Measurements from ENCODE around the gene EFCC1.

EFCC1 gene

GRCh38 chr3:128975276-128975675, 25.8 kb upstream of the EFCC1 start:
- no peak overlapping the region for H3K27ac ChIP-seq (ENCODE audit: low read depth, low read length)
- peaks cover 16% of the 10 kb centered on the region for H3K27me3 ChIP-seq (ENCODE audit: insufficient read depth, low read length)
- H3K79me2 ChIP-seq (ENCODE audit: control insufficient read depth, insufficient read depth, low read length, unreplicated experiment): no peaks in the 10 kb centered on the region
- H3K4me3 ChIP-seq (ENCODE audit: low read depth, low read length): no peak overlapping the region
- peaks cover 4% of the 10 kb centered on the region for H3K4me1 ChIP-seq (ENCODE audit: control insufficient read depth, insufficient read depth, low read length, unreplicated experiment)
- H3K36me3 ChIP-seq (ENCODE audit: insufficient read depth, low read length): no peaks in the 10 kb centered on the region
- no peak overlapping the region for H2AFZ ChIP-seq (ENCODE audit: low read length, unreplicated experiment)

GRCh38 chr3:128983293-128984069, 17.6 kb upstream of the EFCC1 start:
- Histone ChIP-seq H3K36me3 (ENCODE audit: insufficient read depth, low read length) (no peaks in the 10 kb centered on the region), H2AFZ (ENCODE audit: low read length, unreplicated experiment) (no peak overlapping the region), H3K27ac (ENCODE audit: low read depth, low read length) (no peak overlapping the region), H3K27me3 (ENCODE audit: insufficient read depth, low read length) (peaks cover 9% of the 10 kb centered on the region; the same call in 1 of the 2 replicates), H3K4me1 (ENCODE audit: control insufficient read depth, insufficient read depth, low read length, unreplicated experiment) (no peaks in the 10 kb centered on the region), H3K79me2 (ENCODE audit: control insufficient read depth, insufficient read depth, low read length, unreplicated experiment) (no peaks in the 10 kb centered on the region), H3K4me3 (ENCODE audit: low read depth, low read length) (no peak overlapping the region)

- Histone ChIP-seq H3K79me2 (ENCODE audit: control insufficient read depth, insufficient read depth, low read length, unreplicated experiment) (no peaks in the 10 kb centered on the region), H3K36me3 (ENCODE audit: insufficient read depth, low read length) (no peaks in the 10 kb centered on the region), H3K4me3 (ENCODE audit: low read depth, low read length) (no peak overlapping the region), H3K27me3 (ENCODE audit: insufficient read depth, low read length) (peaks cover 9% of the 10 kb centered on the region; the same call in 1 of the 2 replicates), H3K4me1 (ENCODE audit: control insufficient read depth, insufficient read depth, low read length, unreplicated experiment) (no peaks in the 10 kb centered on the region), H3K27ac (ENCODE audit: low read depth, low read length) (no peak overlapping the region), H2AFZ (ENCODE audit: low read length, unreplicated experiment) (no peak overlapping the region)
Measured at GRCh38 chr3:128984596-128984995, 16.5 kb upstream of the EFCC1 start.

DNA sequence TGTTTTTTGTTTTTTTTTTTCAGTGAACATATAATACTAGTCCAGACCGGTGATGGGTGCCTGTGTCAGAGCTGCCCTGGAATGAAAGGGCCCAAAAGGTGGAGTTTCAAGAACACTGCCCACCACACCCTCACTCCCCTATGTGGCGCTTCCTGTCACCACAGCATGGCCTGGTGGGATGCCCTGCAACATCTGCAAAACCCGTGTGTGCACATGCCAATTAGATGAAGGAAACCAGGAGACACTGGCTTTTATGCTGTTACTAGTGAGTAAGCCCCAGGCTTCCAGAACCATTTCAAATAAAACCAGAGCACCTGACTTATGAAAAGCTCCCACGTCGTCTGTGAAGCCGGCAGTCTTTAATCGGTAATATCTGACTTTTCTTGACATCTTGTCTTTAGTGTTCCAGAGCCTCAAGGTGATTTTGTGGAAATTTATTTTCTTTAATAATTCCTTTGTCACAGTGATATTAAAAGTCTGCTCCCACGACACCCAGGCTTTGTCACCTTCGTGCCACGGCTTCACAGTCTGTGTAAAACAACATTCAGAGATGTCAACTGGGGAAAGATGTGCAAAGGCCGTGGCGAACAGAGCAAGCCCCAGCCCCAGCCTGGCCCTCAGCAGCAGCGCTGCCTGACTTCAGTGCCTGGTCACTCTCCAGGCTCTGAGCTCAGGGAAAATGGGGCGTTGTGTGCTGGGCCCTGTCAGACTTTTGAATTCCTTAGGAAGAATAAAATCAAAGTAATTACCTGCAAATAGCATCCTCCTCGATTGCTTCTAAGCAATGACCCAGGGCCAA, 13.6 kb upstream of the EFCC1 start:
- no peaks in the 10 kb centered on the region for H3K4me1 ChIP-seq (ENCODE audit: control insufficient read depth, insufficient read depth, low read length, unreplicated experiment)
- H3K27me3 ChIP-seq (ENCODE audit: insufficient read depth, low read length): 0 out of 2 replicates have a peak, but pooled peaks cover 5% of the 10 kb centered on the region
- no peak overlapping the region for H3K27ac ChIP-seq (ENCODE audit: low read depth, low read length)
- H3K4me3 ChIP-seq (ENCODE audit: low read depth, low read length): no peak overlapping the region
- no peaks in the 10 kb centered on the region for H3K36me3 ChIP-seq (ENCODE audit: insufficient read depth, low read length)
- H3K79me2 ChIP-seq (ENCODE audit: control insufficient read depth, insufficient read depth, low read length, unreplicated experiment): no peaks in the 10 kb centered on the region
- H2AFZ ChIP-seq (ENCODE audit: low read length, unreplicated experiment): no peak overlapping the region

DNA sequence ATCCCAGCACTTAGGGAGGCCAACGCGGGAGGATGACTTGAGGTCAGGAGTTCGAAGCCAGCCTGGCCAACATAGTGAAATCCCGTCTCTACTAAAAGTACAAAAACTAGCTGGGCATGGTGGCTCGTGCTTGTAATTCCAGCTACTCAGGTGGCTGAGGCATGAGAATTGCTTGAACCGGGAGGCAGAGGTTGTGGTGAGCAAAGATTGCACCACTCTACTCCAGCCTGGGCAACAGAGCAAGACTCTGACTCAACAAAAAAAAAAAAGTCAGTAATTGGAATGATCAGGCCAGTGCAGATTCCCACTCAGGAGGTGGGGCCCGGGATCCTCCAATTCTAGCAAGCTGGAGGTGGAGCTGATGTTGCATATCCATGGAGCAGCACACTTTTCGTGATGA, 12.8 kb upstream of the EFCC1 start:
- no peaks in the 10 kb centered on the region for H3K4me1 ChIP-seq (ENCODE audit: control insufficient read depth, insufficient read depth, low read length, unreplicated experiment)
- no peaks in the 10 kb centered on the region for H3K79me2 ChIP-seq (ENCODE audit: control insufficient read depth, insufficient read depth, low read length, unreplicated experiment)
- no peaks in the 10 kb centered on the region for H3K36me3 ChIP-seq (ENCODE audit: insufficient read depth, low read length)
- H3K4me3 ChIP-seq (ENCODE audit: low read depth, low read length): no peak overlapping the region
- no peak overlapping the region for H2AFZ ChIP-seq (ENCODE audit: low read length, unreplicated experiment)
- peaks cover 11% of the 10 kb centered on the region; the same call in 1 of the 2 replicates for H3K27me3 ChIP-seq (ENCODE audit: insufficient read depth, low read length)
- H3K27ac ChIP-seq (ENCODE audit: low read depth, low read length): no peak overlapping the region

- H3K4me3 ChIP-seq (ENCODE audit: low read depth, low read length): no peak overlapping the region
- no peak overlapping the region for H3K27ac ChIP-seq (ENCODE audit: low read depth, low read length)
- H3K27me3 ChIP-seq (ENCODE audit: insufficient read depth, low read length): peaks cover 31% of the 10 kb centered on the region
- no peak overlapping the region for H2AFZ ChIP-seq (ENCODE audit: low read length, unreplicated experiment)
- peaks cover 5% of the 10 kb centered on the region for H3K4me1 ChIP-seq (ENCODE audit: control insufficient read depth, insufficient read depth, low read length, unreplicated experiment)
- no peaks in the 10 kb centered on the region for H3K79me2 ChIP-seq (ENCODE audit: control insufficient read depth, insufficient read depth, low read length, unreplicated experiment)
- no peaks in the 10 kb centered on the region for H3K36me3 ChIP-seq (ENCODE audit: insufficient read depth, low read length)
Measured at GRCh38 chr3:128991355-128991895, 9.7 kb upstream of the EFCC1 start.

- H2AFZ ChIP-seq (ENCODE audit: low read length, unreplicated experiment): no peak overlapping the region
- no peak overlapping the region for H3K27ac ChIP-seq (ENCODE audit: low read depth, low read length)
- H3K4me3 ChIP-seq (ENCODE audit: low read depth, low read length): no peak overlapping the region
- H3K4me1 ChIP-seq (ENCODE audit: control insufficient read depth, insufficient read depth, low read length, unreplicated experiment): peaks cover 5% of the 10 kb centered on the region
- peaks cover 47% of the 10 kb centered on the region for H3K27me3 ChIP-seq (ENCODE audit: insufficient read depth, low read length)
- no peaks in the 10 kb centered on the region for H3K79me2 ChIP-seq (ENCODE audit: control insufficient read depth, insufficient read depth, low read length, unreplicated experiment)
- no peaks in the 10 kb centered on the region for H3K36me3 ChIP-seq (ENCODE audit: insufficient read depth, low read length)
Measured at GRCh38 chr3:128992926-128993460, 8.1 kb upstream of the EFCC1 start.

DNA sequence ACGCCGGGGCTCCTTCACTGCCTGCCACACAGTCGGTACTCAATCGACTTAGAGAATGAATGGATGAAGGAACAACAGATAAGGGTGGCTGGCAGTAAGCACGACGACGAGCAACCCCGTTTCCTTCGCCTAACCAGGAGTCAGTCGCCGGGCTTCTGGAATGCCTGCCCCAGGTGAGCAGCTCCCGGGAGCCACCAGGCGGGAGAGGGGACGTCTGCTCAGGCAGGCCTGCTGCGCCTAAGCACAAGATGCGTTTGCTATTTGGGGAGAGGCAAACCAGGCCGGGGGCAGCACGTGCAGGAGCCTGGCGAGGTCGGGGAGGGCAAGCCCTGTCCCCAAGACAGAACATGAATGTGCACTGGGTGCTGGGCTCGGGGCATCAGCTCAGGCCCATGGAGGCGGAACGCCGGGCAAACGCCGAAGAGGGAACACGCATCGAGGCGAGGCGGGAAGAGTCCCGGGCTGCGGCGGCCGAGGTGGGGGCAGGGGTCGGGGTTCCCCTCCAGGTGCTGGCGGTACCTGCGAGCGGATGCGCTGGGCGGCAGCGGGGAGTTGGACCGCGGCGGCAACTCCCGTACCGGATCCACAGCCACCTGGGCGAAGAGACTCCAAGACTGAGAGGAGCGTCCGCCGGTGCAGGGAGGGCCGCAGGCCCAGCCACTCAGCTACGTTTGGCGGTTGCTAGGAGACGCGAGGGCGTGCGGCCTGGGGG, 7.5 kb upstream of the EFCC1 start, which contains the start of gene CFAP92:
Gene CFAP92, minus strand, starts transcription at position 616 of the 712 bp plus-strand sequence. CDS start 772 bp downstream, outside the sequence.
- H3K27me3 ChIP-seq (ENCODE audit: insufficient read depth, low read length): peaks cover 53% of the 10 kb centered on the region
- H3K27ac ChIP-seq (ENCODE audit: low read depth, low read length): no peak within 1 kb of the TSS
- peak within 1 kb of the TSS; percentile 75 for H3K4me3 ChIP-seq (ENCODE audit: low read depth, low read length)
- no peaks in the 10 kb centered on the region for H3K36me3 ChIP-seq (ENCODE audit: insufficient read depth, low read length)
- no peaks in the 10 kb centered on the region for H3K79me2 ChIP-seq (ENCODE audit: control insufficient read depth, insufficient read depth, low read length, unreplicated experiment)
- peaks cover 5% of the 10 kb centered on the region for H3K4me1 ChIP-seq (ENCODE audit: control insufficient read depth, insufficient read depth, low read length, unreplicated experiment)
- H2AFZ ChIP-seq (ENCODE audit: low read length, unreplicated experiment): peak within 1 kb of the TSS; percentile 42

GRCh38 chr3:128994173-128994512, 7.0 kb upstream of the EFCC1 start:
- H3K27me3 ChIP-seq (ENCODE audit: insufficient read depth, low read length): peaks cover 58% of the 10 kb centered on the region
- H3K27ac ChIP-seq (ENCODE audit: low read depth, low read length): no peak overlapping the region
- no peaks in the 10 kb centered on the region for H3K79me2 ChIP-seq (ENCODE audit: control insufficient read depth, insufficient read depth, low read length, unreplicated experiment)
- H2AFZ ChIP-seq (ENCODE audit: low read length, unreplicated experiment): peak overlapping the region; percentile 42
- no peaks in the 10 kb centered on the region for H3K36me3 ChIP-seq (ENCODE audit: insufficient read depth, low read length)
- peaks cover 5% of the 10 kb centered on the region for H3K4me1 ChIP-seq (ENCODE audit: control insufficient read depth, insufficient read depth, low read length, unreplicated experiment)
- H3K4me3 ChIP-seq (ENCODE audit: low read depth, low read length): peak overlapping the region; percentile 75

Data from ACC112 (cell line).